ENCODE measurements around the gene IPO7. TPM values are rescaled to one million over a fixed set of nuclear protein-coding genes. Genes with fewer than 3 reads are reported as not detected.

Gene IPO7
- total RNA-seq, 2 donors from 2014 or later = 90.6 to 188 TPM

- DNase-seq (ENCODE audit: low spot score) (no peak), ATAC-seq (ENCODE audit: insufficient number of reproducible peaks, low FRiP score, low read depth) (no peak)
- Histone ChIP-seq H3K27ac (no peak overlapping the region), H3K4me3 (no peak overlapping the region), H3K36me3 (no peaks in the 10 kb centered on the region), H3K4me1 (ENCODE audit: control insufficient read depth in 1 of 2, low read depth in 2 of 2) (peaks cover 4 to 14% of the 10 kb centered on the region in 2 donors), H3K27me3 (replicated peaks; ENCODE audit: insufficient read depth) (no peaks in the 10 kb centered on the region), H3K9me3 (no peaks in the 10 kb centered on the region)
- TF ChIP-seq, protein P1, sequence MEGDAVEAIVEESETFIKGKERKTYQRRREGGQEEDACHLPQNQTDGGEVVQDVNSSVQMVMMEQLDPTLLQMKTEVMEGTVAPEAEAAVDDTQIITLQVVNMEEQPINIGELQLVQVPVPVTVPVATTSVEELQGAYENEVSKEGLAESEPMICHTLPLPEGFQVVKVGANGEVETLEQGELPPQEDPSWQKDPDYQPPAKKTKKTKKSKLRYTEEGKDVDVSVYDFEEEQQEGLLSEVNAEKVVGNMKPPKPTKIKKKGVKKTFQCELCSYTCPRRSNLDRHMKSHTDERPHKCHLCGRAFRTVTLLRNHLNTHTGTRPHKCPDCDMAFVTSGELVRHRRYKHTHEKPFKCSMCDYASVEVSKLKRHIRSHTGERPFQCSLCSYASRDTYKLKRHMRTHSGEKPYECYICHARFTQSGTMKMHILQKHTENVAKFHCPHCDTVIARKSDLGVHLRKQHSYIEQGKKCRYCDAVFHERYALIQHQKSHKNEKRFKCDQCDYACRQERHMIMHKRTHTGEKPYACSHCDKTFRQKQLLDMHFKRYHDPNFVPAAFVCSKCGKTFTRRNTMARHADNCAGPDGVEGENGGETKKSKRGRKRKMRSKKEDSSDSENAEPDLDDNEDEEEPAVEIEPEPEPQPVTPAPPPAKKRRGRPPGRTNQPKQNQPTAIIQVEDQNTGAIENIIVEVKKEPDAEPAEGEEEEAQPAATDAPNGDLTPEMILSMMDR (IDR thresholded peaks at IDR 0.05) = no peak
Observed at GRCh38 chr11:9367551-9367950, 16.9 kb upstream of the IPO7 start.

DNA sequence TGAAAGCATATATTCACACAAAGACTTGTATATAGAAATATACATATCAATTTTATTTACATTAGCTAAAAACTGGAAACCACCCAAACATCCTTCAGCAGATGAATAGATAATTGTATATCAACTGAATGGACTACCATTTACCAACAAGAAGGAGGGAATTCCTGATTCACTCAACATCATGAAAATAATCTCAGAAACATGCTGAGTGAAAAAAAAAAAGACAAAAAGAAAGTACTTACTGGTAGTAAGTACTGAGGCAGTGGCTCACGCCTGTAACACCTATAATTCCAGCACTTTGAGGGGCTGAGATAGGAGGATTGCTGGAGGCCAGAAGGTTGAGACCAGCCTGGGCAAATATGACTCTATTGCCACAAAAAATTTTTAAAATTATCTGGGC, 7.4 kb upstream of the IPO7 start:
- H3K27me3 ChIP-seq (replicated peaks; ENCODE audit: insufficient read depth) = no peaks in the 10 kb centered on the region
- no peaks in the 10 kb centered on the region for H3K36me3 ChIP-seq
- DNase-seq (ENCODE audit: low spot score) = no peak
- no peak overlapping the region for H3K4me3 ChIP-seq
- H3K9me3 ChIP-seq = no peaks in the 10 kb centered on the region
- TF ChIP-seq, protein P1 (IDR thresholded peaks at IDR 0.05) = no peak
- H3K4me1 ChIP-seq (ENCODE audit: control insufficient read depth in 1 of 2, low read depth in 2 of 2) = peaks cover 0 to 13% of the 10 kb centered on the region in 2 donors
- H3K27ac ChIP-seq = no peak overlapping the region
- no peak for ATAC-seq (ENCODE audit: insufficient number of reproducible peaks, low FRiP score, low read depth)

GRCh38 chr11:9379041-9379440, 5.4 kb upstream of the IPO7 start:
- DNase-seq (ENCODE audit: low spot score) (no peak), ATAC-seq (ENCODE audit: insufficient number of reproducible peaks, low FRiP score, low read depth) (no peak)
- H3K4me3 ChIP-seq = no peak overlapping the region
- H3K36me3 ChIP-seq = no peaks in the 10 kb centered on the region
- TF ChIP-seq, protein P1 (IDR thresholded peaks at IDR 0.05) = no peak
- H3K27me3 ChIP-seq (replicated peaks; ENCODE audit: insufficient read depth) = no peaks in the 10 kb centered on the region
- peaks cover 3 to 13% of the 10 kb centered on the region in 2 donors for H3K4me1 ChIP-seq (ENCODE audit: control insufficient read depth in 1 of 2, low read depth in 2 of 2)
- no peak overlapping the region for H3K27ac ChIP-seq
- H3K9me3 ChIP-seq = no peaks in the 10 kb centered on the region

GRCh38 chr11:9380773-9381172, 3.7 kb upstream of the IPO7 start:
- H3K4me3 ChIP-seq = no peak overlapping the region
- ATAC-seq (ENCODE audit: insufficient number of reproducible peaks, low FRiP score, low read depth) (no peak), DNase-seq (ENCODE audit: low spot score) (no peak)
- TF ChIP-seq, protein P1 (IDR thresholded peaks at IDR 0.05) = no peak
- no peaks in the 10 kb centered on the region for H3K27me3 ChIP-seq (replicated peaks; ENCODE audit: insufficient read depth)
- H3K36me3 ChIP-seq = no peaks in the 10 kb centered on the region
- peaks cover 5 to 16% of the 10 kb centered on the region in 2 donors for H3K4me1 ChIP-seq (ENCODE audit: control insufficient read depth in 1 of 2, low read depth in 2 of 2)
- H3K9me3 ChIP-seq = no peaks in the 10 kb centered on the region
- peak overlapping the region in 1 of 2 donors; percentile 53 for H3K27ac ChIP-seq

- Histone ChIP-seq H3K4me3 (peak overlapping the region; percentile 90), H3K27me3 (replicated peaks; ENCODE audit: insufficient read depth) (no peaks in the 10 kb centered on the region), H3K9me3 (no peaks in the 10 kb centered on the region), H3K4me1 (ENCODE audit: control insufficient read depth in 1 of 2, low read depth in 2 of 2) (peaks cover 24 to 43% of the 10 kb centered on the region in 2 donors), H3K27ac (peak overlapping the region; percentile 95 to 97), H3K36me3 (no peaks in the 10 kb centered on the region)
- ATAC-seq (ENCODE audit: insufficient number of reproducible peaks, low FRiP score, low read depth) (no peak), DNase-seq (ENCODE audit: low spot score) (no peak)
- TF ChIP-seq, protein P1 (IDR thresholded peaks at IDR 0.05) = no peak
Observed at GRCh38 chr11:9385327-9385899, 961 bp downstream of the IPO7 start.
